ENCODE measurements around the gene BHLHE41. TPM values are rescaled to one million over a fixed set of nuclear protein-coding genes. Genes with fewer than 3 reads are reported as not detected.

Gene BHLHE41
- polyA plus RNA-seq, 1 of the 3 experiments (the other 2 are of a cell fraction), result 16.1 TPM

- no peak for TF ChIP-seq MAX (IDR thresholded peaks at IDR 0.05; ENCODE audit: low read depth)
These were observed 48.2 kb upstream of the BHLHE41 start (continued) for GRCh38 chr12:26172946-26173552.

GRCh38 chr12:26172539-26172938, 47.7 kb upstream of the BHLHE41 start:
- Histone ChIP-seq H3K4me2 (no peak overlapping the region), H3K9me2 (no peaks in the 10 kb centered on the region), H2AFZ (ENCODE audit: low read depth) (no peak overlapping the region), H3K27me3 (ENCODE audit: insufficient read depth) (no peaks in the 10 kb centered on the region), H3K9ac (no peak overlapping the region), H3K4me3 (ENCODE audit: low read depth in 2 of 2, low read length in 1 of 2) (no peak overlapping the region), H3K27ac (ENCODE audit: low read depth in 2 of 2, low read length in 1 of 2) (no peak overlapping the region), H4K20me1 (ENCODE audit: insufficient read depth) (no peaks in the 10 kb centered on the region), H3F3A (replicated peaks; ENCODE audit: insufficient read depth) (no peaks in the 10 kb centered on the region), H3K79me2 (ENCODE audit: insufficient read depth) (no peaks in the 10 kb centered on the region), H3K4me1 (ENCODE audit: control insufficient read depth in 1 of 2, insufficient read depth in 2 of 2, low read depth in 1 of 2, low read length in 1 of 2) (no peaks in the 10 kb centered on the region), H3K9me3 (no peaks in the 10 kb centered on the region), H3K36me3 (replicated peaks in 1 of 2; ENCODE audit: control insufficient read depth in 1 of 2, insufficient read depth in 2 of 2, low read length in 1 of 2) (no peaks in the 10 kb centered on the region)
- CTCF ChIA-PET, result interaction anchor here (0.7 kb wide), 1 partner anchor 90 kb away, joined by 3 read pairs; no protein-coding TSS in a partner anchor
- POLR2A ChIA-PET, result no interaction called here
- TF ChIP-seq IRF3 (IDR thresholded peaks at IDR 0.05; ENCODE audit: low read depth, low read length) (no peak), RCOR1 (IDR thresholded peaks at IDR 0.05; ENCODE audit: low read length) (no peak), ZBTB33 (IDR thresholded peaks at IDR 0.05; ENCODE audit: borderline replicate concordance, low read depth) (no peak), REST (IDR thresholded peaks at IDR 0.05; ENCODE audit: low read depth, low read length) (no peak), YY1 (IDR thresholded peaks at IDR 0.05; ENCODE audit: low read depth) (no peak), CTCF (IDR thresholded peaks at IDR 0.05) (no peak), EP300 (IDR thresholded peaks at IDR 0.05; ENCODE audit: borderline replicate concordance in 1 of 2, low read depth in 1 of 2, low read length in 1 of 2) (no peak), ELF1 (IDR thresholded peaks at IDR 0.05) (no peak), GABPA (IDR thresholded peaks at IDR 0.05; ENCODE audit: low read depth) (no peak), GATA2 (CRISPR knock-in tag; IDR thresholded peaks at IDR 0.05) (no peak), CHD2 (IDR thresholded peaks at IDR 0.05; ENCODE audit: low read length, partially characterized antibody) (no peak), USF1 (IDR thresholded peaks at IDR 0.05; ENCODE audit: borderline replicate concordance, low read depth) (no peak)
- 88% methylated on average over 7 of the region's 7 CpGs for WGBS (ENCODE audit: low lambda C conversion rate)
- DNase-seq, result no peak
